Mesendoderm (in vitro differentiated cells): Measurements from ENCODE around the gene TTC38.

Experiments used
- DNase-seq: peaks from one replicate; pipeline ENCODE4 v3.0.0; 2013
- H2AK5ac ChIP-seq: 2 replicates; pipeline ENCODE4 v1.6.1; 2013; ENCODE audit warnings: low read length, inconsistent platforms
- H2BK120ac ChIP-seq: 2 replicates; pipeline ENCODE4 v1.6.1; 2013; ENCODE audit warnings: low read depth, mild to moderate bottlenecking, low read length, moderate library complexity, mixed read lengths
- H2BK15ac ChIP-seq: replicated peaks from 2 replicates; pipeline ENCODE4 v1.6.1; 2013; ENCODE audit warnings: low read depth, mild to moderate bottlenecking, moderate library complexity
- H2BK5ac ChIP-seq: 2 replicates; pipeline ENCODE4 v1.6.1; 2013; ENCODE audit warnings: low read length, inconsistent platforms
- H3K18ac ChIP-seq: 2 replicates; pipeline ENCODE4 v1.6.1; 2013; ENCODE audit warnings: mild to moderate bottlenecking, low read length, mixed read lengths
- H3K23ac ChIP-seq: one replicate; pipeline ENCODE4 v1.6.1; 2013; ENCODE audit warnings: low read length
- H3K27ac ChIP-seq: 2 replicates; pipeline ENCODE4 v1.5.1; 2013; ENCODE audit warnings: low read depth, mild to moderate bottlenecking, inconsistent platforms, low read length, moderate library complexity
- H3K27me3 ChIP-seq: 2 replicates; pipeline ENCODE4 v1.6.1; 2013; ENCODE audit warnings: low read length, control low read depth, mild to moderate bottlenecking, inconsistent platforms; ENCODE audit not compliant: insufficient read depth, poor library complexity
- H3K36me3 ChIP-seq: 2 replicates; pipeline ENCODE4 v1.6.1; 2013; ENCODE audit warnings: low read length, inconsistent platforms; ENCODE audit not compliant: control insufficient read depth, insufficient read depth
- H3K4ac ChIP-seq: one replicate; pipeline ENCODE4 v1.6.1; 2013; ENCODE audit warnings: low read depth, mild to moderate bottlenecking, low read length, moderate library complexity
- H3K4me1 ChIP-seq: 2 replicates; pipeline ENCODE4 v1.6.1; 2013; ENCODE audit warnings: low read depth, low read length, inconsistent platforms; ENCODE audit not compliant: control insufficient read depth
- H3K4me2 ChIP-seq: 2 replicates; pipeline ENCODE4 v1.6.1; 2013; ENCODE audit warnings: low read length
- H3K4me3 ChIP-seq: 2 replicates; pipeline ENCODE4 v1.5.1; 2013; ENCODE audit warnings: mild to moderate bottlenecking, low read length
- H3K56ac ChIP-seq: one replicate; pipeline ENCODE4 v1.6.1; 2013; ENCODE audit warnings: low read length
- H3K79me1 ChIP-seq: 2 replicates; pipeline ENCODE4 v1.6.1; 2013; ENCODE audit warnings: low read length, inconsistent platforms
- H3K79me2 ChIP-seq: 2 replicates; pipeline ENCODE4 v1.6.1; 2013; ENCODE audit warnings: mild to moderate bottlenecking, low read length; ENCODE audit not compliant: control insufficient read depth, insufficient read depth
- H3K9ac ChIP-seq: 2 replicates; pipeline ENCODE4 v1.6.1; 2013; ENCODE audit warnings: low read length, inconsistent platforms
- H4K5ac ChIP-seq: one replicate; pipeline ENCODE4 v1.6.1; 2013; ENCODE audit warnings: low read length
- H4K8ac ChIP-seq: one replicate; pipeline ENCODE4 v1.6.1; 2013; ENCODE audit warnings: low read depth, mild to moderate bottlenecking, control low read depth, low read length, moderate library complexity
- WGBS: extraction: QIAGEN DNeasy Blood & Tissue Kit; methylation state at CpG from one replicate; pipeline ENCODE4 v1.1.7; 2013; ENCODE audit warnings: low lambda C conversion rate, missing lambda C conversion rate; ENCODE audit not compliant: insufficient coverage; ENCODE audit errors: extremely low coverage; 5-methylcytosine and 5-hydroxymethylcytosine counted together

TTC38 gene

GRCh38 chr22:46247443-46247975 lies 20.3 kb upstream of the TTC38 start:
- no peak overlapping the region for H2BK120ac ChIP-seq
- no peaks in the 10 kb centered on the region for H3K4me1 ChIP-seq
- H3K79me1 ChIP-seq, result no peaks in the 10 kb centered on the region
- H3K79me2 ChIP-seq, result no peaks in the 10 kb centered on the region
- H3K27ac ChIP-seq, result no peak overlapping the region
- no peak overlapping the region for H3K23ac ChIP-seq
- H3K4me3 ChIP-seq, result no peak overlapping the region
- no peak overlapping the region for H4K5ac ChIP-seq
- DNase-seq, result no peak
- H2BK5ac ChIP-seq, result no peak overlapping the region
- H3K4ac ChIP-seq, result no peak overlapping the region
- no peak overlapping the region for H3K9ac ChIP-seq
- H4K8ac ChIP-seq, result no peak overlapping the region
- no peak overlapping the region for H2AK5ac ChIP-seq
- H3K4me2 ChIP-seq, result no peak overlapping the region
- no peak overlapping the region for H3K56ac ChIP-seq
- no peaks in the 10 kb centered on the region for H3K27me3 ChIP-seq
- H3K18ac ChIP-seq, result no peak overlapping the region
- no peaks in the 10 kb centered on the region for H3K36me3 ChIP-seq
- no peak overlapping the region for H2BK15ac ChIP-seq
- WGBS, result no CpG with 5 or more reads among the region's 2 CpGs

GRCh38 chr22:46250035-46250782 lies 17.6 kb upstream of the TTC38 start, which contains the start of gene CDPF1:
TSS of gene CDPF1 (minus strand) at chr22:46250293. CDS start at chr22:46248284, 2,009 bp downstream.
- no peak within 1 kb of the TSS for H2AK5ac ChIP-seq
- H3K36me3 ChIP-seq, result no peaks in the 10 kb centered on the region
- H3K79me1 ChIP-seq, result no peaks in the 10 kb centered on the region
- H3K4me2 ChIP-seq, result peak within 1 kb of the TSS; percentile 93
- H2BK120ac ChIP-seq, result no peak within 1 kb of the TSS
- peak within 1 kb of the TSS; percentile 55 for H3K18ac ChIP-seq
- DNase-seq, result peak; percentile 80
- H3K4me3 ChIP-seq, result peak within 1 kb of the TSS; percentile 76
- no peak within 1 kb of the TSS for H2BK5ac ChIP-seq
- H4K5ac ChIP-seq, result no peak within 1 kb of the TSS
- H3K4ac ChIP-seq, result peak within 1 kb of the TSS; percentile 81
- no peaks in the 10 kb centered on the region for H3K27me3 ChIP-seq
- no peaks in the 10 kb centered on the region for H3K79me2 ChIP-seq
- peak within 1 kb of the TSS; percentile 97 for H3K9ac ChIP-seq
- no peak within 1 kb of the TSS for H4K8ac ChIP-seq
- no peaks in the 10 kb centered on the region for H3K4me1 ChIP-seq
- peak within 1 kb of the TSS; percentile 80 for H3K23ac ChIP-seq
- H3K56ac ChIP-seq, result peak within 1 kb of the TSS; percentile 99
- no peak within 1 kb of the TSS for H2BK15ac ChIP-seq
- no CpG with 5 or more reads among the region's 89 CpGs for WGBS
- peak within 1 kb of the TSS; percentile 16 for H3K27ac ChIP-seq

GRCh38 chr22:46250783-46251125 lies 17.1 kb upstream of the TTC38 start:
- Histone ChIP-seq H4K5ac (no peak overlapping the region), H2AK5ac (no peak overlapping the region), H3K79me1 (no peaks in the 10 kb centered on the region), H3K18ac (no peak overlapping the region), H3K36me3 (no peaks in the 10 kb centered on the region), H3K4me2 (peak overlapping the region; percentile 93), H2BK15ac (no peak overlapping the region), H3K27ac (no peak overlapping the region), H4K8ac (no peak overlapping the region), H3K27me3 (no peaks in the 10 kb centered on the region), H3K4me3 (peak overlapping the region; percentile 64), H3K56ac (peak overlapping the region; percentile 91), H3K79me2 (no peaks in the 10 kb centered on the region), H3K23ac (peak overlapping the region; percentile 80), H2BK5ac (no peak overlapping the region), H2BK120ac (no peak overlapping the region), H3K4me1 (no peaks in the 10 kb centered on the region), H3K9ac (peak overlapping the region; percentile 89), H3K4ac (no peak overlapping the region)
- WGBS, result no CpG with 5 or more reads among the region's 25 CpGs
- DNase-seq, result no peak

GRCh38 chr22:46251266-46251665 lies 16.5 kb upstream of the TTC38 start:
- Histone ChIP-seq H4K8ac (no peak overlapping the region), H3K56ac (no peak overlapping the region), H3K79me1 (no peaks in the 10 kb centered on the region), H3K27me3 (no peaks in the 10 kb centered on the region), H3K4ac (no peak overlapping the region), H2BK120ac (no peak overlapping the region), H4K5ac (no peak overlapping the region), H3K4me1 (no peaks in the 10 kb centered on the region), H2BK5ac (no peak overlapping the region), H3K9ac (peak overlapping the region; percentile 89), H3K36me3 (no peaks in the 10 kb centered on the region), H3K4me2 (no peak overlapping the region), H3K18ac (no peak overlapping the region), H2BK15ac (no peak overlapping the region), H2AK5ac (no peak overlapping the region), H3K79me2 (no peaks in the 10 kb centered on the region), H3K23ac (no peak overlapping the region), H3K27ac (no peak overlapping the region), H3K4me3 (no peak overlapping the region)
- WGBS, result no CpG with 5 or more reads among the region's 7 CpGs
- no peak for DNase-seq

GRCh38 chr22:46251816-46252380 lies 15.9 kb upstream of the TTC38 start:
- Histone ChIP-seq H2BK120ac (no peak overlapping the region), H3K18ac (no peak overlapping the region), H3K4me1 (no peaks in the 10 kb centered on the region), H2BK15ac (no peak overlapping the region), H2AK5ac (no peak overlapping the region), H3K9ac (no peak overlapping the region), H3K4ac (no peak overlapping the region), H3K4me2 (no peak overlapping the region), H4K5ac (no peak overlapping the region), H3K79me1 (no peaks in the 10 kb centered on the region), H4K8ac (no peak overlapping the region), H3K36me3 (no peaks in the 10 kb centered on the region), H3K56ac (no peak overlapping the region), H2BK5ac (no peak overlapping the region), H3K4me3 (no peak overlapping the region), H3K27me3 (no peaks in the 10 kb centered on the region), H3K23ac (no peak overlapping the region), H3K79me2 (no peaks in the 10 kb centered on the region), H3K27ac (no peak overlapping the region)
- DNase-seq, result no peak
- 100% methylated on average over 2 of the region's 9 CpGs for WGBS
